HG02973 (cell line): ENCODE results near the gene ACYP2.
A peak's percentile ranks its signal among the peaks of the same experiment; 100 is the strongest.
"Not testable (repeated sequence)": the region's sequence is repeated elsewhere in the genome, so short reads cannot be mapped to it uniquely, and the experiment has no call there.

Source experiments
- ATAC-seq: cut with Tn5 transposase; IDR thresholded peaks from one replicate; pipeline ENCODE4 v1.9.1; 2021; ENCODE audit warnings: moderate library complexity; ENCODE audit not compliant: unreplicated experiment

Gene ACYP2

GRCh38 chr2:54097124-54097523 is 18.3 kb upstream of the ACYP2 start:
- no peak for ATAC-seq

- ATAC-seq: no peak
These were observed 16.0 kb upstream of the ACYP2 start for GRCh38 chr2:54099370-54099769.

GRCh38 chr2:54099829-54100585 is 15.4 kb upstream of the ACYP2 start:
- peak; percentile 74 for ATAC-seq

GRCh38 chr2:54100772-54101171 is 14.6 kb upstream of the ACYP2 start:
- no peak for ATAC-seq

- no peak for ATAC-seq
These were observed 11.7 kb upstream of the ACYP2 start for GRCh38 chr2:54103454-54104314.

GRCh38 chr2:54106631-54107454 is 8.6 kb upstream of the ACYP2 start:
- peak; percentile 60 for ATAC-seq

GRCh38 chr2:54107455-54107764 is 8.0 kb upstream of the ACYP2 start:
- no peak for ATAC-seq

- ATAC-seq: no peak
These were observed 7.4 kb upstream of the ACYP2 start for GRCh38 chr2:54107903-54108615.

- no peak for ATAC-seq
These were observed 5.6 kb upstream of the ACYP2 start for GRCh38 chr2:54109848-54110247.

- ATAC-seq: not testable (repeated sequence)
These were observed 936 bp upstream of the ACYP2 start for GRCh38 chr2:54114479-54114878.

GRCh38 chr2:54114936-54115283 is 505 bp upstream of the ACYP2 start:
- no peak for ATAC-seq

GRCh38 chr2:54116598-54116997 is 1.2 kb downstream of the ACYP2 start:
- not testable (repeated sequence) for ATAC-seq

- ATAC-seq: no peak
These were observed 5.5 kb downstream of the ACYP2 start for GRCh38 chr2:54120950-54121349.

GRCh38 chr2:54122171-54122935 is 6.9 kb downstream of the ACYP2 start:
- no peak for ATAC-seq

- ATAC-seq: no peak
These were observed 7.5 kb downstream of the ACYP2 start for GRCh38 chr2:54122939-54123338.

GRCh38 chr2:54127174-54127573 is 11.8 kb downstream of the ACYP2 start:
- not testable (repeated sequence) for ATAC-seq

GRCh38 chr2:54133056-54133455 is 17.6 kb downstream of the ACYP2 start:
- no peak for ATAC-seq

GRCh38 chr2:54139210-54139609 is 23.8 kb downstream of the ACYP2 start:
- ATAC-seq: no peak

- ATAC-seq: no peak
These were observed 28.4 kb downstream of the ACYP2 start for GRCh38 chr2:54143780-54144179.

- ATAC-seq: no peak
These were observed 33.0 kb downstream of the ACYP2 start for GRCh38 chr2:54148391-54148790.
